SK-N-SH treated with all-trans-retinoic acid at 6 μM for 48 hours (cell line): Measurements from ENCODE around the gene HHIPL1.

Experiments
- ATAC-seq: fragments of 200-7000 bp; cut with Tn5 transposase; 3 replicates; pipeline ENCODE4 v1.9.1; 2020; ENCODE audit warnings: mild to moderate bottlenecking, moderate library complexity
- ARNTL ChIP-seq: fragments of 450-650 bp; formaldehyde crosslinking; IDR thresholded peaks from 2 replicates; pipeline ENCODE4 v1.5.0; 2020; ENCODE audit warnings: low read depth, mild to moderate bottlenecking, moderate library complexity, borderline replicate concordance
- BACH2 ChIP-seq: fragments of 250-450 bp; sonication (Bioruptor Pico); IDR thresholded peaks from 2 replicates; pipeline ENCODE4 v1.9.0; 2021; ENCODE audit warnings: mild to moderate bottlenecking, borderline replicate concordance
- CREB5 ChIP-seq: fragments of 250-450 bp; sonication (Bioruptor Pico); IDR thresholded peaks from 2 replicates; pipeline ENCODE4 v1.5.1; 2020; ENCODE audit warnings: low read depth, mild to moderate bottlenecking, moderate library complexity
- CSDC2 ChIP-seq: fragments of 250-450 bp; sonication (Bioruptor Pico); IDR thresholded peaks from 2 replicates; pipeline ENCODE4 v1.5.0; 2020; ENCODE audit warnings: mild to moderate bottlenecking, moderate library complexity
- ISL1 ChIP-seq: fragments of 250-450 bp; sonication (Bioruptor Pico); IDR thresholded peaks from 2 replicates; pipeline ENCODE4 v2.1.2; 2022; ENCODE audit warnings: mild to moderate bottlenecking, moderate library complexity
- OSR1 ChIP-seq: fragments of 250-450 bp; sonication (Bioruptor Pico); IDR thresholded peaks from 2 replicates; pipeline ENCODE4 v1.8.0; 2022; ENCODE audit warnings: moderate library complexity, mild to moderate bottlenecking, inconsistent platforms
- PPARA ChIP-seq: fragments of 250-450 bp; sonication (Bioruptor Pico); IDR thresholded peaks from 2 replicates; pipeline ENCODE4 v1.5.0; 2020; ENCODE audit warnings: mild to moderate bottlenecking, borderline replicate concordance
- RARB ChIP-seq: fragments of 250-450 bp; sonication (Bioruptor Pico); IDR thresholded peaks from 2 replicates; pipeline ENCODE4 v1.8.0; 2021; ENCODE audit warnings: mild to moderate bottlenecking, moderate library complexity
- SNAI2 ChIP-seq: fragments of 250-450 bp; sonication (Bioruptor Pico); IDR thresholded peaks from 2 replicates; pipeline ENCODE4 v1.5.0; 2020; ENCODE audit warnings: mild to moderate bottlenecking, moderate library complexity
- TCF4 ChIP-seq: fragments of 250-450 bp; sonication (Bioruptor Pico); IDR thresholded peaks from 2 replicates; pipeline ENCODE4 v1.8.0; 2021; ENCODE audit warnings: mild to moderate bottlenecking, moderate library complexity, borderline replicate concordance
- TOX ChIP-seq: fragments of 250-450 bp; sonication (Bioruptor Pico); IDR thresholded peaks from 2 replicates; pipeline ENCODE4 v1.8.0; 2021; ENCODE audit warnings: mild to moderate bottlenecking, moderate library complexity, borderline replicate concordance
- TSHZ2 ChIP-seq: fragments of 250-450 bp; sonication (Bioruptor Pico); IDR thresholded peaks from 2 replicates; pipeline ENCODE4 v1.5.0; 2020; ENCODE audit warnings: mild to moderate bottlenecking, moderate library complexity
- ZC3H10 ChIP-seq: fragments of 250-450 bp; sonication (Bioruptor Pico); IDR thresholded peaks from 2 replicates; pipeline ENCODE4 v1.5.1; 2021; ENCODE audit warnings: mild to moderate bottlenecking, moderate library complexity
- ZFP3 ChIP-seq: fragments of 250-450 bp; sonication (Bioruptor Pico); IDR thresholded peaks from 2 replicates; pipeline ENCODE4 v1.5.0; 2020; ENCODE audit warnings: mild to moderate bottlenecking, moderate library complexity
- ZNF565 ChIP-seq: fragments of 450-650 bp; formaldehyde crosslinking; conservative IDR thresholded peaks from 2 replicates; pipeline ENCODE4 v1.5.0; 2020; ENCODE audit warnings: low read depth, mild to moderate bottlenecking, moderate library complexity
- ZNF70 ChIP-seq: fragments of 450-650 bp; formaldehyde crosslinking; IDR thresholded peaks from 2 replicates; pipeline ENCODE4 v1.5.0; 2020; ENCODE audit warnings: mild to moderate bottlenecking, moderate library complexity
- ZNF8 ChIP-seq: fragments of 450-650 bp; formaldehyde crosslinking; IDR thresholded peaks from 2 replicates; pipeline ENCODE4 v1.5.0; 2020; ENCODE audit warnings: mild to moderate bottlenecking, moderate library complexity
- TF ChIP-seq, protein P1 (sequence below): fragments of 250-450 bp; sonication (Bioruptor Pico); IDR thresholded peaks from 2 replicates; pipeline ENCODE4 v1.8.0; 2020; ENCODE audit warnings: mild to moderate bottlenecking, moderate library complexity, borderline replicate concordance
- TF ChIP-seq, protein P2 (sequence below): fragments of 250-450 bp; sonication (Bioruptor Pico); IDR thresholded peaks from 2 replicates; pipeline ENCODE4 v1.8.0; 2021; ENCODE audit warnings: low read depth, mild to moderate bottlenecking, moderate library complexity, borderline replicate concordance

HHIPL1 gene

DNA sequence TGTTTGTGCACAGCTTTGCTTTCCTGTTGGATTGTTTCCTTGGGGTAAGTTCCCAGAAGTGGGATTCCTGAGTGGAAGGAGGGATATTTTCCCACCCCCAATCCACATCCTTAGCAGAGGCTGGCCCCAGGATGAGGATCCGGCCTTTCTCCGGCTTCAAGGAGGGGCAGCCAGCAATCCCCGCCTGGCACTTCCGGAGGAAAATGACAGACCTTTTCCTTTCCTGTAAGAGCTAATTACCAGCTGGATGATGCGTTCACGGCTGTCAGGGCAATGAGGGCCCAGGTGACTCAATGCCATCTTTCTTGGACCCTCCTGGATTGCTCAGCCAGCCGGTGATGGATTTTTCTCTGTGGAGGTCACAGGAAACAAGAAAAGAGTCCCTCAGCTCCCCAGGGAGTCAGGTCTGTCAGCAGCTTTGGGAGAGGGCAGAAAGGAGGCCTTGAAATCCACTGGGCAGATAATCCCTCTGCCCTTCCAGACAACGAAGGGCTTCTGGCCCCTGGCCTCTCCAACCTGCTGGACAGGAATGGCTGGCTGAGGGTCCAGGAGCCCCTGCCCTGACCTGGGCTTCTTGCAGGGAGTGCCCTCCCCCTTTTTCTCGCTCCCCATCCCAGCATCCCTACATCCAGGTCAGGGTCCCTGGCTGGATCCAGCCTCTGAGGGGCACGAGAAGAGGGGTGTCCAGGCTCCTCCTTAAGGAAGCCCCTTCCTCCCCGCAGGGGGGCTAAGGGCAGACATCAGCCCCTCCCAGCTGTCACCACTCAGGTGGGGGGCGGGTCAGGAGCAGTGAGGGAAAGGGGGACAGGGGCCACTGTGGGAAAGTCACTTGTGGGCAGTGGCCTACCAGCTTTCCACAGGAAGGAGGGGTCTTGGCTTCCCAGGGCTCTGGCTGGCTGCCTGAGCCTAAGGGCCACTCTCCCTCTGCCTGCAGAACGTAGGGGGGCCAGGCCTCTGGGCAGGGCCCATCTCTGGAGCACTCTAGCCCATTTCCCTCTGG, 24.8 kb upstream of the HHIPL1 start:
- ATAC-seq: peak; percentile 52
- TF ChIP-seq CSDC2 (CRISPR knock-in tag): no peak
- TF ChIP-seq, protein P1, sequence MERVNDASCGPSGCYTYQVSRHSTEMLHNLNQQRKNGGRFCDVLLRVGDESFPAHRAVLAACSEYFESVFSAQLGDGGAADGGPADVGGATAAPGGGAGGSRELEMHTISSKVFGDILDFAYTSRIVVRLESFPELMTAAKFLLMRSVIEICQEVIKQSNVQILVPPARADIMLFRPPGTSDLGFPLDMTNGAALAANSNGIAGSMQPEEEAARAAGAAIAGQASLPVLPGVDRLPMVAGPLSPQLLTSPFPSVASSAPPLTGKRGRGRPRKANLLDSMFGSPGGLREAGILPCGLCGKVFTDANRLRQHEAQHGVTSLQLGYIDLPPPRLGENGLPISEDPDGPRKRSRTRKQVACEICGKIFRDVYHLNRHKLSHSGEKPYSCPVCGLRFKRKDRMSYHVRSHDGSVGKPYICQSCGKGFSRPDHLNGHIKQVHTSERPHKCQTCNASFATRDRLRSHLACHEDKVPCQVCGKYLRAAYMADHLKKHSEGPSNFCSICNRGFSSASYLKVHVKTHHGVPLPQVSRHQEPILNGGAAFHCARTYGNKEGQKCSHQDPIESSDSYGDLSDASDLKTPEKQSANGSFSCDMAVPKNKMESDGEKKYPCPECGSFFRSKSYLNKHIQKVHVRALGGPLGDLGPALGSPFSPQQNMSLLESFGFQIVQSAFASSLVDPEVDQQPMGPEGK (CRISPR knock-in tag): no peak
- no peak for TF ChIP-seq TOX (CRISPR knock-in tag)
- TF ChIP-seq ZFP3: 0 out of 2 replicates have a peak, but pooled peaks have one; percentile 25
- TF ChIP-seq RARB (CRISPR knock-in tag): no peak
- TF ChIP-seq ZNF565 (CRISPR knock-in tag): no peak
- TF ChIP-seq, all 23 proteins: peak for 1

- TF ChIP-seq ZNF70 (CRISPR knock-in tag): no peak
- TF ChIP-seq SNAI2 (CRISPR knock-in tag): no peak
- TF ChIP-seq, protein P2, sequence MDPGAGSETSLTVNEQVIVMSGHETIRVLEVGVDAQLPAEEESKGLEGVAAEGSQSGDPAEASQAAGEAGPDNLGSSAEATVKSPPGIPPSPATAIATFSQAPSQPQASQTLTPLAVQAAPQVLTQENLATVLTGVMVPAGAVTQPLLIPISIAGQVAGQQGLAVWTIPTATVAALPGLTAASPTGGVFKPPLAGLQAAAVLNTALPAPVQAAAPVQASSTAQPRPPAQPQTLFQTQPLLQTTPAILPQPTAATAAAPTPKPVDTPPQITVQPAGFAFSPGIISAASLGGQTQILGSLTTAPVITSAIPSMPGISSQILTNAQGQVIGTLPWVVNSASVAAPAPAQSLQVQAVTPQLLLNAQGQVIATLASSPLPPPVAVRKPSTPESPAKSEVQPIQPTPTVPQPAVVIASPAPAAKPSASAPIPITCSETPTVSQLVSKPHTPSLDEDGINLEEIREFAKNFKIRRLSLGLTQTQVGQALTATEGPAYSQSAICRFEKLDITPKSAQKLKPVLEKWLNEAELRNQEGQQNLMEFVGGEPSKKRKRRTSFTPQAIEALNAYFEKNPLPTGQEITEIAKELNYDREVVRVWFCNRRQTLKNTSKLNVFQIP (CRISPR knock-in tag): no peak
- TF ChIP-seq BACH2 (CRISPR knock-in tag): no peak
- TF ChIP-seq CREB5 (CRISPR knock-in tag): no peak
- no peak for TF ChIP-seq CSDC2 (CRISPR knock-in tag)
- TF ChIP-seq ZFP3: no peak
- no peak for TF ChIP-seq RARB (CRISPR knock-in tag)
- no peak for TF ChIP-seq ZNF565 (CRISPR knock-in tag)
- TF ChIP-seq, protein P1 (CRISPR knock-in tag): no peak
- TF ChIP-seq ARNTL (CRISPR knock-in tag): no peak
Measured at GRCh38 chr14:99621948-99622347, 23.0 kb upstream of the HHIPL1 start.

GRCh38 chr14:99624024-99624423, 20.9 kb upstream of the HHIPL1 start:
- ATAC-seq: no peak
- no peak for TF ChIP-seq ZNF565 (CRISPR knock-in tag)
- TF ChIP-seq BACH2 (CRISPR knock-in tag): no peak
- TF ChIP-seq, protein P1 (CRISPR knock-in tag): no peak
- no peak for TF ChIP-seq CSDC2 (CRISPR knock-in tag)
- no peak for TF ChIP-seq ZNF8
- no peak for TF ChIP-seq OSR1
- no peak for TF ChIP-seq RARB (CRISPR knock-in tag)
- no peak for TF ChIP-seq TCF4

More at GRCh38 chr14:99621948-99622347, 23.0 kb upstream of the HHIPL1 start:
- ATAC-seq: no peak

GRCh38 chr14:99624971-99625370, 20.0 kb upstream of the HHIPL1 start:
- no peak for TF ChIP-seq ZNF8
- no peak for TF ChIP-seq TOX (CRISPR knock-in tag)
- TF ChIP-seq ISL1 (CRISPR knock-in tag): no peak
- TF ChIP-seq RARB (CRISPR knock-in tag): no peak
- no peak for TF ChIP-seq TSHZ2 (CRISPR knock-in tag)
- no peak for TF ChIP-seq PPARA (CRISPR knock-in tag)
- TF ChIP-seq BACH2 (CRISPR knock-in tag): no peak
- no peak for TF ChIP-seq ZNF70 (CRISPR knock-in tag)
- TF ChIP-seq ZC3H10: no peak
- ATAC-seq: no peak
